Osteocyte (in vitro differentiated cells): ENCODE data around the gene RPTOR. TPM values are rescaled to one million over a fixed set of nuclear protein-coding genes. Genes with fewer than 3 reads are reported as not detected.

Source experiments
- DNase-seq: peaks from one replicate; pipeline ENCODE4 v3.0.0; 2021; ENCODE audit warnings: mixed read lengths; ENCODE audit not compliant: unreplicated experiment; ENCODE audit errors: extremely low spot score
- H3K27ac Mint-ChIP-seq: one replicate; pipeline ENCODE4 v1.8.0; 2021; ENCODE audit warnings: mild to moderate bottlenecking, mixed read lengths; ENCODE audit not compliant: unreplicated experiment
- H3K27me3 Mint-ChIP-seq: one replicate; pipeline ENCODE4 v1.8.0; 2021; ENCODE audit warnings: mixed read lengths; ENCODE audit not compliant: unreplicated experiment
- H3K36me3 Mint-ChIP-seq: one replicate; pipeline ENCODE4 v1.8.0; 2021; ENCODE audit warnings: mixed read lengths; ENCODE audit not compliant: unreplicated experiment
- H3K4me1 Mint-ChIP-seq: one replicate; pipeline ENCODE4 v1.8.0; 2021; ENCODE audit warnings: mixed read lengths; ENCODE audit not compliant: unreplicated experiment
- H3K4me3 Mint-ChIP-seq: one replicate; pipeline ENCODE4 v1.8.0; 2021; ENCODE audit warnings: mild to moderate bottlenecking, moderate library complexity, mixed read lengths; ENCODE audit not compliant: unreplicated experiment
- H3K9me3 Mint-ChIP-seq: one replicate; pipeline ENCODE4 v1.8.0; 2021; ENCODE audit warnings: mixed read lengths; ENCODE audit not compliant: unreplicated experiment
- CTCF ChIP-seq: fragments of 200-600 bp; sonication (generic); IDR thresholded peaks from 2 replicates; pipeline ENCODE4 v1.5.0; 2021; ENCODE audit warnings: antibody characterized with exemption, mild to moderate bottlenecking, moderate library complexity
- total RNA-seq: library from RNA; stranded (reverse); gene quantifications from 2 replicates; pipeline ENCODE4 v1.2.1, GENCODE V29; 2021

RPTOR gene
- total RNA-seq, 1 donor from 2014 or later, result 36.0 TPM

- H3K27me3 Mint-ChIP-seq, result no peaks in the 10 kb centered on the region
- H3K36me3 Mint-ChIP-seq, result peaks cover 6% of the 10 kb centered on the region
- H3K27ac Mint-ChIP-seq, result no peak overlapping the region
- no peak overlapping the region for H3K4me3 Mint-ChIP-seq
- no peaks in the 10 kb centered on the region for H3K9me3 Mint-ChIP-seq
- peaks cover 12% of the 10 kb centered on the region for H3K4me1 Mint-ChIP-seq
- no peak for DNase-seq
- TF ChIP-seq CTCF, result no peak
These were observed 54.3 kb downstream of the RPTOR start for GRCh38 chr17:80598813-80599545.

- H3K9me3 Mint-ChIP-seq, result no peaks in the 10 kb centered on the region
- DNase-seq, result no peak
- H3K27me3 Mint-ChIP-seq, result no peaks in the 10 kb centered on the region
- no peak overlapping the region for H3K4me3 Mint-ChIP-seq
- peak overlapping the region; percentile 50 for H3K27ac Mint-ChIP-seq
- TF ChIP-seq CTCF, result no peak
- H3K4me1 Mint-ChIP-seq, result peaks cover 12% of the 10 kb centered on the region
- H3K36me3 Mint-ChIP-seq, result peaks cover 6% of the 10 kb centered on the region
These were observed 55.1 kb downstream of the RPTOR start for GRCh38 chr17:80599546-80600305.

- H3K4me3 Mint-ChIP-seq, result no peak overlapping the region
- no peaks in the 10 kb centered on the region for H3K9me3 Mint-ChIP-seq
- H3K27me3 Mint-ChIP-seq, result no peaks in the 10 kb centered on the region
- no peak overlapping the region for H3K27ac Mint-ChIP-seq
- TF ChIP-seq CTCF, result no peak
- no peak for DNase-seq
- peaks cover 11% of the 10 kb centered on the region for H3K4me1 Mint-ChIP-seq
- H3K36me3 Mint-ChIP-seq, result peaks cover 6% of the 10 kb centered on the region
These were observed 56.5 kb downstream of the RPTOR start for GRCh38 chr17:80601146-80601545.

GRCh38 chr17:80603396-80603795 lies 58.8 kb downstream of the RPTOR start:
- no peak overlapping the region for H3K27ac Mint-ChIP-seq
- H3K9me3 Mint-ChIP-seq, result no peaks in the 10 kb centered on the region
- no peak for TF ChIP-seq CTCF
- H3K4me3 Mint-ChIP-seq, result no peak overlapping the region
- H3K36me3 Mint-ChIP-seq, result peaks cover 6% of the 10 kb centered on the region
- peaks cover 8% of the 10 kb centered on the region for H3K4me1 Mint-ChIP-seq
- no peaks in the 10 kb centered on the region for H3K27me3 Mint-ChIP-seq
- DNase-seq, result no peak

- H3K36me3 Mint-ChIP-seq, result peaks cover 6% of the 10 kb centered on the region
- H3K27me3 Mint-ChIP-seq, result no peaks in the 10 kb centered on the region
- no peak for TF ChIP-seq CTCF
- peaks cover 8% of the 10 kb centered on the region for H3K4me1 Mint-ChIP-seq
- no peak for DNase-seq
- H3K27ac Mint-ChIP-seq, result no peak overlapping the region
- no peaks in the 10 kb centered on the region for H3K9me3 Mint-ChIP-seq
- H3K4me3 Mint-ChIP-seq, result no peak overlapping the region
These were observed 59.5 kb downstream of the RPTOR start for GRCh38 chr17:80604009-80604669.
